HG02852 (cell line): Measurements from ENCODE around the gene USP35.
A peak's percentile ranks its signal among the peaks of the same experiment; 100 is the strongest.
"Not testable (repeated sequence)": the region's sequence is repeated elsewhere in the genome, so short reads cannot be mapped to it uniquely, and the experiment has no call there.

ENCODE experiments used
- ATAC-seq: cut with Tn5 transposase; IDR thresholded peaks from one replicate; pipeline ENCODE4 v1.9.1; 2021; ENCODE audit warnings: mild to moderate bottlenecking, moderate library complexity; ENCODE audit not compliant: unreplicated experiment

USP35 gene

GRCh38 chr11:78168539-78169477 lies 19.9 kb upstream of the USP35 start:
- no peak for ATAC-seq

DNA sequence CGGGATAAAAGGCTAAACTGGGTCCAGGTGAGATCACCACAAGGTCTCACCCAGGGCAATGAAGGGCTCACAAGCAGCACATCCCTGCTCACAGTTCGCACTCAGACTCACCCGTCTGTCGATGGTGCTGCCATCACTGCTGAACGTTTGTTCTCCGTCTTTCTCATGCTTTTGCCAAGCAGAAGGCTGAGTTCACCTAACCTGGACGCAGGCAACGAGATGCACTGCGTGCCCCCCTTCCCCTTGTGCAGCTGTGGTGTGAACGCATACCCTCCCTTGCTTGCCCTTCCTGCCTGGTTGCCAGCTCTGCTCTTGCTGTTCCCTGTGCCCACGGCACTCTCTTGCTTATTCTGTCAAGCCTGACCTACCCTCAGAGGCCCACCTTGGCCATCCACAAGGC lies 18.3 kb upstream of the USP35 start:
- ATAC-seq, result no peak

GRCh38 chr11:78170874-78171549 lies 17.7 kb upstream of the USP35 start:
- ATAC-seq, result no peak

DNA sequence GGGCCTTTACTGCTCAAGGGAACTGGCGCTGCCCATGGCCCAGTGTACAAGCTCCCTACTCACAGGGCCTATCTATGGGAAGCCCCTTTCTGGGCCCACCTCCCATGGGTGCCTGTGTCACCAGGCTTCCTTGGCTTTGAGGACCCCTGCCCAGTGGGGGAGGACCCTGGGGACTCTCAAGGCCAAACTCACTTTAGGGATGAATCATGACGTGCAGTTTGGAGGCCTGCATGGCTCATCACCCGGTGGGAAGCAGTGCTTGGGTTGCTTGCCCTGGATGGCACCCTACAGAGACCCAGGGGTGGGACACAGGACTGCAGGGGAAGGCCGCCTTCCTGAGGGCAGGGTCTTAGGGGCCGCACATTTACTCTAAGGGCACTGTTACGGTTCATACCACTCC lies 16.8 kb upstream of the USP35 start:
- no peak for ATAC-seq

DNA sequence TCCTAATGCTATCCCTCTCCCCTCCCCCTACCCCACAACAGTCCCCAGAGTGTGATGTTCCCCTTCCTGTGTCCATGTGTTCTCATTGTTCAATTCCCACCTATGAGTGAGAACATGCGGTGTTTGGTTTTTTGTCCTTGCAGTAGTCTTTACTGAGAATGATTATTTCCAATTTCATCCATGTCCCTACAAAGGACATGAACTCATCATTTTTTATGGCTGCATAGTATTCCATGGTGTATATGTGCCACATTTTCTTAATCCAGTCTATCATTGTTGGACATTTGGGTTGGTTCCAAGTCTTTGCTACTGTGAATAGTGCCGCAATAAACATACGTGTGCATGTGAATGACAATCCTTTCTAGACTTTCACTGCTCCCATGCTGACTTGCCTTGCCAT lies 12.9 kb upstream of the USP35 start:
- ATAC-seq, result not testable (repeated sequence)

DNA sequence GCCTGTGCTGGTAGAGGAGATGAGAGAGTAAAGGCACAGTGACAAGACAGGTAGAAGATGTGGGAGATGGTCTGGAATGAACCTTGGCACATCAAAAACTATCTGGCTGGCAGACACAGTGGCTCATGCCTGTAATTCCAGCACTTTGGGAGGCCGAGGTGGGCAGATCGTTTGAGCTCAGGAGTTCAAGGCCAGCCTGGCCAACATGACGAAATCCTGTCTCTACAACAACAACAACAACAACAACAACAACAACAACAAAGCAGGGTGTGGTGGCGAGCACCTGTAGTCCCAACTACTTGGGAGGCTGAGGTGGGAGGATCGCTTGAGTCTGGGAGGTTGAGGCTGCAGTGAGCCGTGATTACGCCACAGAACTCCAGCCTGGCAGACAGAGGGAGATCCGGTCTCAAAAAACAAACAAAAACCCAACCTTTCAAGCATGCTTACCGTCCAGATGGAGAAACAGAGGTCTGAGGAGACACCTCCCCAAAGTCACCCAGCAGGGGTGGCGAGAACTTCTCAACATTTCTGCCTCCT lies 12.0 kb upstream of the USP35 start:
- no peak for ATAC-seq

- ATAC-seq, result no peak
Observed at GRCh38 chr11:78177216-78177615, 11.5 kb upstream of the USP35 start.

DNA sequence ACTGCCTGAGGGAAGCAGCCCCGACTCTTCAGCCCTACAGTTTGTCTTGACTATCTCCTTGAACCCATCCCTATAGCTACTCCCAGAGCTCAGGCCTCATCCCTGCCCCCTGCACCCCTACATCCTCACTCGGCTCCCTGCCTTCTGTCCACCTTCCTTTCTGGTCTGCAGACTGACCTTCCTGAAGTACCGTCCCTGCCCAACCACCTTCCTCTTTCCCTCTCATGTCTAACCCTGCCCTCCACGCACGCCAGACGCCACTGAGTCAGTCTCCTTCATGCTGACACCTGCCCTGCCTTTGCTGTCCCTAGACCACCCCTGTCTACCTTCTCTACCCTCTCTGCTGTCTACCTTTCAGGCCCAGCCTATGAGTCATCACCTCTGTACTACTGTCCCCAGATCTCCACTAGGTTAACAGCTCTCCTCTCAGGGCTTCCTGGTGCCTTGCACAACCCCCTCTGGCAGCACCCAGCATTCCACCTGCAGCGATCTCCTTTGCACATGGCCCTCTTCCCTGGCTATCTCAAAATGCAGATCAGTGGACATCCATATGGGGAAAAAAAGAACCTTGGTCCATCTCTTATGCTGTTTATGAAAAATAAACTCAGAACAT lies 9.2 kb upstream of the USP35 start:
- no peak for ATAC-seq

DNA sequence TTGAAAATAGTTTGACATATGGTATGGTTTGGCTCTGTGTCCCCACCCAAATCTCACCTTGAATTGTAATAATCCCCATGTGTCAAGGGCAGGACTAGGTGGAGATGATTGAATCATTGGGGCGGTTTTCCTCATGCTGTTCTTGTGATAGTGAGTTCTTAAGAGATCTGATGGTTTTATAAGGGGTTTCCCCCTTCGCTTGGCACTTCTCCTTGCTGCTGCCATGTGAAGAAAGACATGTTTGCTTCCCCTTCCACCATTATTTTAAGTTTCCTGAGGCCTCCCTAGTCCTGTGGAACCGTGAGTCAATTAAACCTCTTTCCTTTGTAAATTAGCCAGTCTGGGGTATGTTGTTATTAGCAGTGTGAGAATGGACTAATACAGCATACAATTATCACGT lies 8.0 kb upstream of the USP35 start:
- ATAC-seq, result no peak

DNA sequence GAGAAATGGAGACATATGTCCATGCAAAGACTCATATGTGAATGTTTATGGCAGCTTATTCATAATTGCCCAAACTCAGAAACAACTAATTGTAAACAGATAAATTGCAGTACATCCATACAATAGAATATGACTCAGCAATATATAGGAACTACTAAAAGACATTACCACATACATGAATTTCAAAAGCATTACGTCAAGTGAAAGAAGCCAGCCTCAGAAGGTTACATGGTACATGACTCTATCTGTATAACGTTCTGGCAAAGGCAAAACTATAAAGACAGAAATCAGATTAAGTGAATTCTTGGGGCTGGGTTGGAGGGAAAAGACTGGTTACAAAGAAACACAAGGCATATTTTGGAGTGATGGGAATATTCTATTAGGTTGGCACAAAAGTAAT lies 7.5 kb upstream of the USP35 start:
- ATAC-seq, result no peak

- peak; percentile 24 for ATAC-seq
Observed at GRCh38 chr11:78187366-78188285, 1.1 kb upstream of the USP35 start.

GRCh38 chr11:78189174-78189724 lies 530 bp downstream of the USP35 start:
- ATAC-seq, result no peak

- no peak for ATAC-seq
Observed at GRCh38 chr11:78189851-78190250, 1.1 kb downstream of the USP35 start.

DNA sequence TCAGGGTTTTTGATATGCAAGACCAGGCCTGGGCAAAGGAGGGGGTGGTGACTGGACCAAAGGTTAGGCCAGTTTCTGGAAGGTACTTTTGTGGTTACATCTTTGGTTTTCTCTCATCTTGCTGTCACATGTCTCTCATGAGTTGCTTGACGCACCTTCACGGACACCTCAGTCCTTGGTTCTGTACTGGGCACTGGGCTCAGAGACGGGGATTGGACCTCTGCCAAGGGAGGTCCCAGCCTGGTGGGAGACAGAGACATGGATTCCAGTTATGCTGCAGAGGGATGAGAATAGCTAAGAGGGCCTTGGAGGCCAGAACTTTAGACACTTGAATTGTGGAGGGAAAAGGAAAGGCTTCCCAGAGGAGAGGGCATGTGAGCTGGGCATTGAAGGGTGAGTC lies 1.7 kb downstream of the USP35 start:
- ATAC-seq, result no peak

GRCh38 chr11:78190871-78191538 lies 2.3 kb downstream of the USP35 start:
- ATAC-seq, result no peak

DNA sequence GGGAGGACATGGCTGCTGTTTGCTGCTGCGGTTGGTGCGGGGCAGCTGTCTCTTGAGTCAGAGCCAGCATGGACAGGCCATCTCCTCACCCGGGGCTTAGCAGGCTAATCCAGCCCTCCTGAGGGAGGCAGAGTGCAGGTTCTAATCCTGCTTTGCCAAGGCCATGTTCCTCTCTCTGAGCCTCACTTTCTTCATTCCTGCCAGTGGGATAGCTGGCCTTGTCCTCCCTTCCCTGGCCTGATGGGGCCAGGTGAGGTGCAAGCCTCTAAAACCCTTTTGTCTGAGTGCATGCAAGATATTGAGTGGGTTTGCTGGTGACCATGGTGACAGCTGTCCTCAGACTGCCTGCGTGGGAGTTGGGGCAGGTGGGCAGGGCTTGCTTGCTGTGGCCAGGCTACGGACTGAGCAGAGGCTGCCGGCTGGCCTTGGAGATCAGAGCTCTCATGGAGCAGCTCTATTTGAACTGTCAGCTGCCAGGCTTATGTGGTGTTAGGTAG lies 3.6 kb downstream of the USP35 start:
- no peak for ATAC-seq

DNA sequence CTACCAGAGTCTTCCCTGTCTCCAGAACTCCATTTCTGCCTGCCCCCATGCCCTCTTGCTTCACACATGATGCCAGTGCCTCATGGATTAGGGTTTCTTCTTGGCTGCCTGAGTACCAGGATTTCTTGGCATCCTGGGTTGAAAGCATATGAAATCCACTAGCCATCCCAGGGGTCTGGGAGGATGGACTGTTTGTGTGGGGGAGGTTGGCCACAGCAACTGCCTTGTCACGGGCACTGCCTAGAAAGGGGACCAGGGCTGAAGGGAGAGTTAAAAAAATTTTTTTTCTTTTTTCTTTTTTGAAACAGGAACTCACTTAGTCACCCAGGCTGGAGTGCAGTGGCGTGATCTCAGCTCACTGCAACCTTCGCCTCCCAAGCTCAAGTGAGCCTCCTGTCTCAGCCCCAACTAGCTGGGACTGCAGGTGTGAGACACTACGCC lies 4.2 kb downstream of the USP35 start:
- no peak for ATAC-seq

- no peak for ATAC-seq
Observed at GRCh38 chr11:78193806-78194205, 5.1 kb downstream of the USP35 start.

- no peak for ATAC-seq
Observed at GRCh38 chr11:78194490-78194889, 5.8 kb downstream of the USP35 start.
